Measurements from ENCODE around the gene SAPCD2.

DNA sequence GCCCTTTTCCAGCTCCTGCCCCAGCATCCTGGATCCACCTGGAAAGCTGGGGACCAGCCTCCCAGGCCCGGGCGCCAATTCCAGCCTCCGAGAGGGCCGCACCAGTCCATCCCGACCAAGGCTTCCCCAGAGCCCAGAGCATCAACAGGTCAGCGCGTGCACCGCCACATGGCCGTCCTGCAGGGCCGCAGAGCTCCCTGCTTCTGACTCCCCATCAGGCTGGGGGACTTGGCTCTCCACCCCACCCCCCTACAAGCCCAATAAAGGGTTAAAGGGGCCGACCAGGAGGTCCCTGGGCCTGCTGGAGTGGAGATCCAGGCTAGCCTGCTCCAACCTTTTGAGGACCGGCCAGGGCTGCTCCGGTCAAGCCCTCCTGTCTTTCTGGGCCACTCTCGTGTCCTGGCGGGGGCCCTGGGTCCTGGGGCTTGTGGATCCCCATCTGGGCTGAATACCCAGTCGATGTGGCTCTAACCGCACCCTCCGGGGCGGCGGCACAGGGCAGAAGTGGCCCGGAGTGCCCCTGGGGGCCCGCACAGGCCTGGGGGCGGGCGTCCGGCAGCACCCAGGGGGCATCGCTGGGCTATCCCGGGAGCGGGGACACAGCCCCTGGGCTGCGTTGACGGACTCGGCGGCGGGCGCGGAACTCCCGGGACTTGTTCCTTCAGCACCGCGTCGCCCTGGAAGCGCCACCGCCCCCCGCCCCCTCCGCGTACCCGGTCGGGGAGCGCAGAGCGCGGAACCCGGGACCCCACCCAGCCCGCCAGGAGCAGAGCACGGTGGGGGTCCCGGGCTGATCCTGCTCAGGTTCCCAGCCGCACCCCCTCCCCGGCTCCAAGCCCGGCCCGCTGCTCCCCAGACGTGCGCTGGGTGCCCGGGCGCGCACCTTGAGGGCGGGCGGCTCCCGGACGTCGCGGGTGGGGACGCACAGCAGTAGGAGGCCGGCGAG is 17.1 kb downstream of the SAPCD2 start:
- TF ChIP-seq ZSCAN16 (tag by site-specific recombination; IDR thresholded peaks at IDR 0.05) = no peak
- no peak for TF ChIP-seq ZBTB49 (tag by site-specific recombination; IDR thresholded peaks at IDR 0.05; ENCODE audit: low read depth)
- no peak for TF ChIP-seq CTCF (tag by site-specific recombination; IDR thresholded peaks at IDR 0.05)
- TF ChIP-seq MEIS1 (CRISPR knock-in tag; IDR thresholded peaks at IDR 0.05; ENCODE audit: borderline replicate concordance) = no peak
- no peak for TF ChIP-seq PRDM1 (tag by site-specific recombination; IDR thresholded peaks at IDR 0.05)
- no peak for TF ChIP-seq ZBTB17 (tag by site-specific recombination; IDR thresholded peaks at IDR 0.05)
